Thyroid gland (tissue), 4 donors: Measurements from ENCODE around the gene SPATS2L.

Experiments used
- CTCF ChIP-seq, 6 experiments: fragments of 200-600 bp in 3 of 6; fragments of 450-650 bp in 3 of 6; sonication (generic) in 3 of 6; IDR thresholded peaks; one replicate each; pipeline ENCODE4 v1.5.1; 2016 to 2019; ENCODE audit warnings: antibody characterized with exemption in 6 of 6, mild to moderate bottlenecking in 2 of 6, inconsistent platforms in 1 of 6, moderate library complexity in 1 of 6
- POLR2A ChIP-seq, 2 donors: fragments of 450-650 bp; IDR thresholded peaks; one replicate each; pipeline ENCODE4 v1.6.1; 2017; ENCODE audit warnings: antibody characterized with exemption in 2 of 2, mild to moderate bottlenecking in 2 of 2, moderate library complexity in 1 of 2

- TF ChIP-seq CTCF (IDR thresholded peaks at IDR 0.05) = no peak
- TF ChIP-seq POLR2A (IDR thresholded peaks at IDR 0.05) = no peak
Measured at GRCh38 chr2:200385063-200385635, 78.7 kb downstream of the SPATS2L start.
